Measurements from ENCODE around the gene MLKL. TPM values are rescaled to one million over a fixed set of nuclear protein-coding genes. Genes with fewer than 3 reads are reported as not detected.

The MLKL gene
- total RNA-seq, 3 donors from 2014 or later, result 13.3 to 22.6 (median 14.9) TPM

- H3K36me3 ChIP-seq, result no peaks in the 10 kb centered on the region
- no peaks in the 10 kb centered on the region for H3K9me3 ChIP-seq
- no peak for DNase-seq (ENCODE audit: low spot score in 2 of 2)
- no peaks in the 10 kb centered on the region for H3K4me1 ChIP-seq
- no peaks in the 10 kb centered on the region for H3K27me3 ChIP-seq
- intact Hi-C loops (cut with DNase I; ENCODE audit: low total_unique reads), result no loop called here
- TF ChIP-seq POLR2A (IDR thresholded peaks at IDR 0.05), result no peak
- no peak overlapping the region for H3K4me3 ChIP-seq
- H3K27ac ChIP-seq, result no peak overlapping the region
Measured at GRCh38 chr16:74720579-74720978, 19.9 kb upstream of the MLKL start.

DNA sequence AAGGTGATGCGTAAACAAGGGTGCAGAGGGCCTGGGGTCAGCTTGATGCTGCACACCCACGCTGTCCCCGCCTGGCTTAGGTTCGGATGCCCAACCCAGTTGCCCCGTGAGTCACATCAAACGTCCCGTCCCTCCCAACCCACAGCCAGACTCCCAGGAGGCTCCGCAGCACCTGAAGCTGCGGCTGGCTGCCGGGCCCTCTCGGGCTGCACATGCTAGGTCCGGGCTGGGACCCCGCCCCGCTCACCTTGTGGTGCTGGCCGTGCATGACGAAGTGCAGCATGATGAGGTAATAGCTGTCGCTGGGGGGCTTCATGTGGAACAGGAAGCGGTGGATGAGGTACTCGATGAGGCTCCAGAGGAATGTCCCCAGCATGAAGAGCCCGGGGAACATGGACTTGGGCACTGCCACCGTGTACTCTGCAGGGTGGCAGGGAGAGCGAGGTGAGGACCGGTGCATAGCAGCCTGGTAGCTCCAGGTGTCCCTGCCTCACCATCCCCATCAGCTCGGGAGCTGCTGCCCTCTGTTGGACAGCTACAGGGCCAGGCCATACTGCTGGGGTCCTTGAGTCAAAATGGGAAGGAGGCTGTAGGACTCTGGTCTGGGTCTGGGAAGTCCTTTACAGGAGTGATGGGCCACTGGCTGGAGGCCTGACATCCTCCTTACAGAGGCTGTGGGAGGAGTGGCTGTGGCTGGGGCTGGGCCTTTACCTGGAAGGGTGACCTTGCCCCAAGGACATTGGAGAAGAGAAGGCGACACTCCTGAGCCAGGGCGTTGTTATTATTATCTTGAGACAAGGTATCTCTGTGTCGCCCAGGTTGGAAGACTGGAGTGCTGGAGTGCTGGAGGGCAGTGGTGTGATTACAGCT is 18.3 kb upstream of the MLKL start:
- TF ChIP-seq POLR2A (IDR thresholded peaks at IDR 0.05), result no peak
- TF ChIP-seq, protein P1, sequence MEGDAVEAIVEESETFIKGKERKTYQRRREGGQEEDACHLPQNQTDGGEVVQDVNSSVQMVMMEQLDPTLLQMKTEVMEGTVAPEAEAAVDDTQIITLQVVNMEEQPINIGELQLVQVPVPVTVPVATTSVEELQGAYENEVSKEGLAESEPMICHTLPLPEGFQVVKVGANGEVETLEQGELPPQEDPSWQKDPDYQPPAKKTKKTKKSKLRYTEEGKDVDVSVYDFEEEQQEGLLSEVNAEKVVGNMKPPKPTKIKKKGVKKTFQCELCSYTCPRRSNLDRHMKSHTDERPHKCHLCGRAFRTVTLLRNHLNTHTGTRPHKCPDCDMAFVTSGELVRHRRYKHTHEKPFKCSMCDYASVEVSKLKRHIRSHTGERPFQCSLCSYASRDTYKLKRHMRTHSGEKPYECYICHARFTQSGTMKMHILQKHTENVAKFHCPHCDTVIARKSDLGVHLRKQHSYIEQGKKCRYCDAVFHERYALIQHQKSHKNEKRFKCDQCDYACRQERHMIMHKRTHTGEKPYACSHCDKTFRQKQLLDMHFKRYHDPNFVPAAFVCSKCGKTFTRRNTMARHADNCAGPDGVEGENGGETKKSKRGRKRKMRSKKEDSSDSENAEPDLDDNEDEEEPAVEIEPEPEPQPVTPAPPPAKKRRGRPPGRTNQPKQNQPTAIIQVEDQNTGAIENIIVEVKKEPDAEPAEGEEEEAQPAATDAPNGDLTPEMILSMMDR (IDR thresholded peaks at IDR 0.05), result no peak
- Histone ChIP-seq H3K4me1 (no peaks in the 10 kb centered on the region), H3K27ac (no peak overlapping the region), H3K4me3 (no peak overlapping the region), H3K9me3 (no peaks in the 10 kb centered on the region), H3K27me3 (no peaks in the 10 kb centered on the region), H3K36me3 (no peaks in the 10 kb centered on the region)
- intact Hi-C loops (cut with DNase I; ENCODE audit: low total_unique reads), result no loop called here
- no peak for DNase-seq (ENCODE audit: low spot score in 2 of 2)

DNA sequence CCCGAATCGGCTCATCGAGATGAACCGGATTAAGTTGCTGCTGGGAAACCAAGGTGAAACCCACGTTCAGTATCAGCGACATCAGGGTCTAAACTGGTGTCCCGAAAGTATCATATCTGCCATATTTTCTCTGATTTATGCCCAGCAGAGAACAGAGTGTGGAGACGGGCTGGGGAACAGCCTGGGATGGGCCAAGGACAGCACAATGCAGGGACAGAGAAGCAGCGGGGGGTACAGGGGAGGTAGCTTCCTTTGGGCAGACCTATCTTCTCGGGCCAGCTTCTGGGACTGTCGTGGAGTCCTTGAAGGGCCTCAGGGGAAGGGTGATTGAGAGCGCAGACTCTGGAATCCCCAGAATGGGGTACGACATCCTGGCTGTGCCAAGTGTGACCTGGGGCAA is 17.5 kb upstream of the MLKL start:
- TF ChIP-seq POLR2A (IDR thresholded peaks at IDR 0.05), result no peak
- TF ChIP-seq, protein P1 (IDR thresholded peaks at IDR 0.05), result no peak
- H3K4me1 ChIP-seq, result no peaks in the 10 kb centered on the region

GRCh38 chr16:74717367-74717766 is 16.7 kb upstream of the MLKL start:
- DNase-seq (ENCODE audit: low spot score in 2 of 2), result no peak
- TF ChIP-seq POLR2AphosphoS5 (IDR thresholded peaks at IDR 0.05) (no peak), POLR2A (IDR thresholded peaks at IDR 0.05) (no peak)
- TF ChIP-seq, protein P1 (IDR thresholded peaks at IDR 0.05), result no peak
- H3K27me3 ChIP-seq, result no peaks in the 10 kb centered on the region
- H3K4me1 ChIP-seq, result no peaks in the 10 kb centered on the region
- H3K27ac ChIP-seq, result no peak overlapping the region
- no peaks in the 10 kb centered on the region for H3K9me3 ChIP-seq
- no peak overlapping the region for H3K4me3 ChIP-seq
- no peaks in the 10 kb centered on the region for H3K36me3 ChIP-seq
- intact Hi-C loops (cut with DNase I; ENCODE audit: low total_unique reads), result no loop called here

More for the DNA sequence above, 17.5 kb upstream of the MLKL start:
- no peak overlapping the region for H3K27ac ChIP-seq
- no peak for DNase-seq (ENCODE audit: low spot score in 2 of 2)
- no peaks in the 10 kb centered on the region for H3K9me3 ChIP-seq
- no peaks in the 10 kb centered on the region for H3K27me3 ChIP-seq
- intact Hi-C loops (cut with DNase I; ENCODE audit: low total_unique reads), result no loop called here
- no peaks in the 10 kb centered on the region for H3K36me3 ChIP-seq
- no peak overlapping the region for H3K4me3 ChIP-seq

- Histone ChIP-seq H3K4me1 (no peaks in the 10 kb centered on the region), H3K27me3 (no peaks in the 10 kb centered on the region), H3K27ac (no peak overlapping the region), H3K36me3 (no peaks in the 10 kb centered on the region), H3K4me3 (no peak overlapping the region), H3K9me3 (no peaks in the 10 kb centered on the region)
- no peak for DNase-seq (ENCODE audit: low spot score in 2 of 2)
- intact Hi-C loops (cut with DNase I; ENCODE audit: low total_unique reads), result no loop called here
- TF ChIP-seq, protein P1 (IDR thresholded peaks at IDR 0.05), result no peak
- TF ChIP-seq POLR2A (IDR thresholded peaks at IDR 0.05) (no peak), POLR2AphosphoS5 (IDR thresholded peaks at IDR 0.05) (no peak)
Measured at GRCh38 chr16:74716355-74716754, 15.7 kb upstream of the MLKL start.

All from breast epithelium (tissue), 4 donors.